Activated T-helper 17 cell treated with anti-CD3 and anti-CD28 coated beads, Interleukin-2, amount 50 U/mL, for 72 hours (primary cell): Measurements from ENCODE around the gene NT5M. TPM values are rescaled to one million over a fixed set of nuclear protein-coding genes. Genes with fewer than 3 reads are reported as not detected.
A peak's percentile ranks its signal among the peaks of the same experiment; 100 is the strongest.

Experiments used
- ATAC-seq: fragments of 150-1000 bp; cut with Tn5 transposase; replicated peaks from 2 replicates; pipeline ENCODE4 v1.10.0; 2021; ENCODE audit warnings: mild to moderate bottlenecking, moderate library complexity
- H3K27ac Mint-ChIP-seq: one replicate; pipeline ENCODE4 v1.8.0; 2022; ENCODE audit warnings: mixed read lengths
- H3K27me3 Mint-ChIP-seq: one replicate; pipeline ENCODE4 v1.8.0; 2022; ENCODE audit warnings: mixed read lengths
- H3K36me3 Mint-ChIP-seq: one replicate; pipeline ENCODE4 v1.8.0; 2022; ENCODE audit warnings: low read depth, mild to moderate bottlenecking, mixed read lengths
- H3K4me1 Mint-ChIP-seq: one replicate; pipeline ENCODE4 v1.8.0; 2022; ENCODE audit warnings: mixed read lengths
- H3K4me3 Mint-ChIP-seq: one replicate; pipeline ENCODE4 v1.8.0; 2022; ENCODE audit warnings: mild to moderate bottlenecking, mixed read lengths
- H3K9me3 Mint-ChIP-seq: one replicate; pipeline ENCODE4 v1.8.0; 2022; ENCODE audit warnings: mixed read lengths
- total RNA-seq, 2 donors: library from RNA; stranded (reverse); gene quantifications; one replicate each; pipeline ENCODE4 v1.2.3, GENCODE V29; 2022

The NT5M gene
- total RNA-seq, 2 donors from 2014 or later = 2.4 to 3.3 TPM

- Mint-ChIP-seq H3K27me3 (no peaks in the 10 kb centered on the region), H3K9me3 (no peaks in the 10 kb centered on the region), H3K4me1 (no peaks in the 10 kb centered on the region), H3K36me3 (no peaks in the 10 kb centered on the region), H3K27ac (no peak overlapping the region), H3K4me3 (no peak overlapping the region)
- no peak for ATAC-seq
Observed at GRCh38 chr17:17352836-17353624, 49.9 kb downstream of the NT5M start.

- Mint-ChIP-seq H3K4me3 (no peak overlapping the region), H3K27ac (no peak overlapping the region), H3K4me1 (no peaks in the 10 kb centered on the region), H3K9me3 (no peaks in the 10 kb centered on the region), H3K27me3 (no peaks in the 10 kb centered on the region), H3K36me3 (no peaks in the 10 kb centered on the region)
- ATAC-seq = no peak
Observed at GRCh38 chr17:17353625-17354484, 50.7 kb downstream of the NT5M start.

GRCh38 chr17:17354560-17355349, 51.6 kb downstream of the NT5M start:
- no peak overlapping the region for H3K4me3 Mint-ChIP-seq
- no peaks in the 10 kb centered on the region for H3K4me1 Mint-ChIP-seq
- no peak overlapping the region for H3K27ac Mint-ChIP-seq
- H3K36me3 Mint-ChIP-seq = no peaks in the 10 kb centered on the region
- no peaks in the 10 kb centered on the region for H3K9me3 Mint-ChIP-seq
- peak; percentile 68 for ATAC-seq
- H3K27me3 Mint-ChIP-seq = no peaks in the 10 kb centered on the region

- no peaks in the 10 kb centered on the region for H3K4me1 Mint-ChIP-seq
- H3K4me3 Mint-ChIP-seq = no peak overlapping the region
- H3K36me3 Mint-ChIP-seq = no peaks in the 10 kb centered on the region
- no peak for ATAC-seq
- H3K9me3 Mint-ChIP-seq = no peaks in the 10 kb centered on the region
- no peak overlapping the region for H3K27ac Mint-ChIP-seq
- H3K27me3 Mint-ChIP-seq = no peaks in the 10 kb centered on the region
Observed at GRCh38 chr17:17355426-17355825, 52.3 kb downstream of the NT5M start.

- H3K36me3 Mint-ChIP-seq = no peaks in the 10 kb centered on the region
- peak; percentile 77 for ATAC-seq
- no peaks in the 10 kb centered on the region for H3K4me1 Mint-ChIP-seq
- H3K4me3 Mint-ChIP-seq = no peak overlapping the region
- H3K27me3 Mint-ChIP-seq = no peaks in the 10 kb centered on the region
- no peaks in the 10 kb centered on the region for H3K9me3 Mint-ChIP-seq
- H3K27ac Mint-ChIP-seq = no peak overlapping the region
Observed at GRCh38 chr17:17356149-17356930, 53.2 kb downstream of the NT5M start.

GRCh38 chr17:17356931-17357270, 53.7 kb downstream of the NT5M start:
- Mint-ChIP-seq H3K4me3 (no peak overlapping the region), H3K4me1 (no peaks in the 10 kb centered on the region), H3K36me3 (no peaks in the 10 kb centered on the region), H3K27ac (peak overlapping the region; percentile 9), H3K27me3 (no peaks in the 10 kb centered on the region), H3K9me3 (no peaks in the 10 kb centered on the region)
- no peak for ATAC-seq

GRCh38 chr17:17358060-17358751, 55.0 kb downstream of the NT5M start:
- no peak for ATAC-seq
- no peak overlapping the region for H3K27ac Mint-ChIP-seq
- no peaks in the 10 kb centered on the region for H3K4me1 Mint-ChIP-seq
- H3K36me3 Mint-ChIP-seq = no peaks in the 10 kb centered on the region
- H3K27me3 Mint-ChIP-seq = peaks cover 2% of the 10 kb centered on the region
- no peak overlapping the region for H3K4me3 Mint-ChIP-seq
- H3K9me3 Mint-ChIP-seq = no peaks in the 10 kb centered on the region

GRCh38 chr17:17358866-17359265, 55.7 kb downstream of the NT5M start:
- Mint-ChIP-seq H3K27ac (no peak overlapping the region), H3K36me3 (no peaks in the 10 kb centered on the region), H3K4me1 (no peaks in the 10 kb centered on the region), H3K9me3 (no peaks in the 10 kb centered on the region), H3K4me3 (no peak overlapping the region), H3K27me3 (peaks cover 4% of the 10 kb centered on the region)
- no peak for ATAC-seq

- peaks cover 4% of the 10 kb centered on the region for H3K27me3 Mint-ChIP-seq
- no peaks in the 10 kb centered on the region for H3K9me3 Mint-ChIP-seq
- H3K4me1 Mint-ChIP-seq = no peaks in the 10 kb centered on the region
- no peaks in the 10 kb centered on the region for H3K36me3 Mint-ChIP-seq
- H3K4me3 Mint-ChIP-seq = no peak overlapping the region
- no peak overlapping the region for H3K27ac Mint-ChIP-seq
- no peak for ATAC-seq
Observed at GRCh38 chr17:17359271-17359670, 56.1 kb downstream of the NT5M start.

- Mint-ChIP-seq H3K9me3 (no peaks in the 10 kb centered on the region), H3K27ac (no peak overlapping the region), H3K27me3 (peaks cover 4% of the 10 kb centered on the region), H3K4me3 (no peak overlapping the region), H3K4me1 (no peaks in the 10 kb centered on the region), H3K36me3 (no peaks in the 10 kb centered on the region)
- no peak for ATAC-seq
Observed at GRCh38 chr17:17360087-17360730, 57.0 kb downstream of the NT5M start.

- H3K4me3 Mint-ChIP-seq = no peak overlapping the region
- H3K36me3 Mint-ChIP-seq = no peaks in the 10 kb centered on the region
- peaks cover 7% of the 10 kb centered on the region for H3K27me3 Mint-ChIP-seq
- H3K9me3 Mint-ChIP-seq = no peaks in the 10 kb centered on the region
- ATAC-seq = no peak
- H3K4me1 Mint-ChIP-seq = no peaks in the 10 kb centered on the region
- H3K27ac Mint-ChIP-seq = no peak overlapping the region
Observed at GRCh38 chr17:17361543-17361866, 58.3 kb downstream of the NT5M start.

GRCh38 chr17:17361867-17362539, 58.8 kb downstream of the NT5M start:
- H3K27ac Mint-ChIP-seq = no peak overlapping the region
- H3K36me3 Mint-ChIP-seq = no peaks in the 10 kb centered on the region
- H3K4me3 Mint-ChIP-seq = no peak overlapping the region
- peaks cover 7% of the 10 kb centered on the region for H3K27me3 Mint-ChIP-seq
- ATAC-seq = no peak
- no peaks in the 10 kb centered on the region for H3K4me1 Mint-ChIP-seq
- H3K9me3 Mint-ChIP-seq = no peaks in the 10 kb centered on the region

- H3K9me3 Mint-ChIP-seq = no peaks in the 10 kb centered on the region
- H3K4me3 Mint-ChIP-seq = no peak overlapping the region
- no peaks in the 10 kb centered on the region for H3K4me1 Mint-ChIP-seq
- H3K36me3 Mint-ChIP-seq = no peaks in the 10 kb centered on the region
- H3K27me3 Mint-ChIP-seq = peaks cover 8% of the 10 kb centered on the region
- no peak for ATAC-seq
- H3K27ac Mint-ChIP-seq = no peak overlapping the region
Observed at GRCh38 chr17:17362540-17362930, 59.4 kb downstream of the NT5M start.
